ENCODE data around the gene SPATA13.
"Not testable (repeated sequence)": the region's sequence is repeated elsewhere in the genome, so short reads cannot be mapped to it uniquely, and the experiment has no call there.

SPATA13 gene

GRCh38 chr13:24327598-24327997, 167.1 kb downstream of the SPATA13 start:
- DNase-seq = not testable (repeated sequence)

- DNase-seq = no peak
Measured at GRCh38 chr13:24328145-24328544, 167.6 kb downstream of the SPATA13 start.

GRCh38 chr13:24338721-24339120, 178.2 kb downstream of the SPATA13 start:
- DNase-seq = no peak

DNA sequence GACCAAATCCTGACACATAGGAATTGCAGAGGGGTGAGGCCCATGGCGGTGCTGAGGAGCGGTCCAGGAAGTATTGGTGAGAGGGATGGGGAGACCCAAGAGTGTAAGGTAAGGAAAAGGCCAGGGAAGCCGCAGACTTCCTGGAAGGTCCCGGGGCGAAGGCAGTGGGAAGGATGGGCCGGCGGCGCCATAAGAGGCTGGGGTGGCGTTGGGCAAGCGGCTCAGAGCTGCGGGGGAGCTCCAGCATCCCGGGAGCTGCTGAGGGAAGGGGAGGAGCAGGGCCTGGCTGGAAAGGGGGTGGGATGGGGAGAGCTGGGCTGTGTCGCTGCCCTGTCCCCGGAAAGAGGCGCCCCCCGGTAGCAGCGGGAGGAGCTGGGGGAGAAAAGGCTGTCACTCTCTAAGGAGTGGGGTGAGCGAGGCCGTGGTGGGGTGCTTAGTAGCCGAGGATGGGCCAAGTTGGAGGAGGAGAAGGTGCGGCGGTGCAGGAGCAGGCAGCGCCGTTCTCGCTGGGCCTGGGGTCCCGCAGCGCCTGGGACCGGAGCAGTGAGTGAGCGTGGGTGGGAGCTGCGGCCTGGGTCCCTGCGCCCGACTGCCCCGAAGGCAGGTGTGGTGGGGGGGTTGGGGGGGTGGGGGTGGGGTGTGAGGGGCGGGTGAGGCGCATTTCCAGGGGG, 179.6 kb downstream of the SPATA13 start:
- no peak for DNase-seq

- DNase-seq = no peak
Measured at GRCh38 chr13:24340608-24340955, 180.1 kb downstream of the SPATA13 start.

- no peak for DNase-seq
Measured at GRCh38 chr13:24341439-24341838, 180.9 kb downstream of the SPATA13 start.

DNA sequence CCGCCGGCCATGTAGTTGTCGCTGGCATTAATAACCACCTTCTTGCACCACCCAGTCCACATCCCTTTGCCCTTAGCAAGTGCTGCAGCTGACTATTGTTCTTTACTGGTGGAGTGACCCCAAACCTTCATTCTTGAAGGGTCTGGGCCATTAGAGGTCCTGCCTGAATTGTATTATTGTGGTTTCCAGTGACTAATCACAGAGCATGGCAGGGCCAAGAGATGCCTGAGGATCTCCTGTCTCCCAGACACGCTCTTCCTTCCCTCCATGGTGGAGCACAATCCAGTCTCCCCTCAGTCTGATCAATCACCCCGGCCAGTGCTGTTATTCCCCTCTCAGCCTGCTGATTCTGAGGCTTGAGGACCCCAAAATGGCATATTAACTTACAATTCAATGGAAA, 187.9 kb downstream of the SPATA13 start:
- DNase-seq = no peak

- DNase-seq = no peak
Measured at GRCh38 chr13:24348797-24349515, 188.4 kb downstream of the SPATA13 start.

DNA sequence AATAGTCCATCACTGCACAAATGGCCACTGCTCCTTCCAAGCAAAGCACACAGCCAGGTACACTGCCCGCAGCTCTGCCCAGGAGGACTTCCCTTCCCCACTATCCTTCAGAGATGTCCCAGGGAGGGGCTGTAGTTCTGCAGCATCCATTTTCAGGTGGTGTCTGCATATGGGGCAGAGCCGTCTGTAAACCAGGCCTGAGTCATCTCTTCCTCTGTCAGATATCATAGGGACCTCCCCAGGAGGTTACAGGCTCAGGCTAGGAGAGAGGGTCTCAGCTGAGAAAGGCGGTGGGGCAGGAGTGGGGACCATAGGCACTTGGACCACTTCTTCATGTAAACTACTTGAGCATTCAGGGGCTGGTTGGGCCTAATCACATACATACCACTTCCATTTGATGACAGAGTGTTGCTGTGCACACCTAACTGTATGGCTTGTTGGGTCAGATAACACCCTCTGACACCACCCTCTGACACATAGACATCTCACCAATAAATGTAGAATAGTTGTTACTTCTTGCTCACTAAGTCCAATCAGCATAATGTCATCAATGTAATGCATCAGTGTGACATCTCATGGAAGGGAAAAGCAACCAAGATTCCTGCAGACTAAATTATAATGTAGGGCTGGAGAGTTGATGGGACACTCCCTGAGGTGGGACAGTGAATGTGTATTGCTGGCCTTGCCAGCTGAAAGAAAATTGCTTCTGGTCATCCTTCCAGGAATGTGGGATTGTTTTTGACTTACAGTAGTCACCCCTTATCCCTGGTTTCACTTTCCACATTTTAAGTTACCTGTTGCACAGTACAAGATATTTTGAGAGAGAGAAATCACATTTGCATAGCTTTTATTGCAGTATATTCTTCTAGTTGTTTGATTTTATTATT, 189.5 kb downstream of the SPATA13 start:
- not testable (repeated sequence) for DNase-seq

DNA sequence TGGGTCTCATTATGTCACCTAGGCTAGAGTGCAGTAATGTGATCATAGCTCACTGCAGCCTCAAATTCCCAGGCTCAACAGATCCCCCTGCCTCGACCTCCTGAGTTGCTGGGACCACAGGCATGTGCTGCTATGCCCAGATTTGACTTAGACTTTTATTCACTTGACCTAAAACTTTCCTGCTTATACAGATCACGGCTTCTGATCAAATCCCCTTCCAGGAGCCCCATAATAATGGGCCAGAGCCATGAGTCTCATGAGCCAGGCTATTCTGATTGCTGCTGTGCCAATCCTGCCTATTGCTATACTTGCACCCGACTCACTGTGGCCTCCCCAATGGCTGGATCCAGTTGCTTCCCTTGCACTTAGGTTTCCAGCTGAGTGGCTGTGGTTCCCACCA, 190.9 kb downstream of the SPATA13 start:
- no peak for DNase-seq

DNA sequence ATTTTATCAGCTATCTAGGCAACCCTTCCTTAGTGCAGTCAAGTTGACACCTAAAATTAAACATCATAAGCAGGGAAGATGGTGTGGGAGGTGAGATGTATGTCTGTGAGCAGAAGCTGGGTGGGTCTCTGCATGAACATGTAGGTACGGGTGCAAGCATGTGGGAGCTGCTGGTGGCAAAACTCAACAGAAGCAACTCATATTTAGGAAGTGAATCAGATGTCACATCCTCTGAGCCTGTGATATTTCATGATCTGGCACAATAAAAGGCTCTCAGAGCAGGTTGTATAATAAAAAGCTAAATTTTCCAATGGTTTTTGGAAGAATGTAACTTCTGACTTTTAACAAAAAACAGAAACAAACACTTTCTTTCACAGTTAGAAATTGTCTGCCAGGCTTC, 193.2 kb downstream of the SPATA13 start:
- DNase-seq = no peak

DNA sequence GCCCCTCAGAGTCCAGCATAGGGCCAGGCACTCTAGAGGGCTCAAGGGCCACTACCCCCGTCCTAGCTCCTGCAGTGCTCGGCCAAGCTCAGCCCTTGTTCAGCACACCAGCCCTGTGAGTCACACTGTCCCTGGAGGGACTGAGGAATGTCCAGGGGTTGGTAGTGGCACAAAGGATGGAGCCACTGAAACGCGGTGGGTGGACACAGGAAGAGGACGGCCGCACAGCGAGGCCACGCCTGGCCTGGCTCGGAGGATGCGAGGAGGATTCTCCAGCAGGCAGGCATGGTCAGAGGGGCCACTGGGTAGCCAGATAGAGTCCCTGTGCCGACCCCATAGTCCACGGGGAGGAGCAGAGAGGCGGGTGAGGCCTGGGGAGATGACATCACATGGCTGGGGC, 194.6 kb downstream of the SPATA13 start:
- DNase-seq = no peak

DNA sequence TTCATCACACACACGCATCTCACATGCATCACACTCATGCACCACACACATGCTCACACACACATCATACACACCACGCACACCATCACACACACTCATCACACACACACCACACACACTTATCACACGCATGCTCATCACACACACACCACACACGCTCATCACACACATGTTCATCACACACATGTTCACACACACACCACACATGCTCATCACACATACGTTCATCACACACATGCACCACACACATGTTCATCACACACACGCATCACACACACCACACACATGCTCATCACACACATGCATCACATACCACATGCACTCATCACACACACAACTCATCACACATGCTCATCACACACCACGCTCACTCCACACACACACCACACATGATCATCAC, 195.8 kb downstream of the SPATA13 start:
- no peak for DNase-seq

All from stimulated activated CD4-positive, alpha-beta T cell treated with anti-CD3 and anti-CD28 coated beads, Interleukin-2, amount 100 ng/mL, for 48 hours (primary cell).